TTC549 (cell line): ENCODE data around the gene GRIK2.
"Not testable (repeated sequence)": the region's sequence is repeated elsewhere in the genome, so short reads cannot be mapped to it uniquely, and the experiment has no call there.

ENCODE experiments used
- FAIRE-seq: peaks from 2 replicates; lab custom pipeline; 2012; peaks lifted over from hg19 to GRCh38; lab: Jason Lieb, UNC

Gene GRIK2

GRCh38 chr6:101638865-101639264 lies 245.4 kb downstream of the GRIK2 start:
- not testable (repeated sequence) for FAIRE-seq

DNA sequence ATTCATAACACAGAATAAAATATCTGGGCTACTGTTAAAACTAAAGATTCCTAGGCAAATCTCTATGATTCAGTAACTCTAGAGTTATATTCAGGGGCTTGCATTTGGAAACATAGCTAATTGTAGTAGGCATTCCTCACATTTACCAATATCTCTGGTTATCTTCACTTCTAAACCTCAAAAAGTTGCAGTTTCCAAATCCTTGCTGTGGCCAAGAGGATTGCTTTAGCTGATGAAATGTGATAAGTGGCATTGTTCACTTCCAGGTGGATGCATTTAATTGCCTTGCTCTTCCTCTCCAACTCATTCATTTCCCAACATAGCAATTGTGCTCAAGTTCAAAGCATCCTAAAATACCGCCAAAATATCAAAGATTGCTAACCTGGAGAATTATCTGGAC lies 246.6 kb downstream of the GRIK2 start:
- FAIRE-seq, result no peak

GRCh38 chr6:101645770-101646169 lies 252.3 kb downstream of the GRIK2 start:
- no peak for FAIRE-seq

GRCh38 chr6:101650402-101651100 lies 257.0 kb downstream of the GRIK2 start:
- no peak for FAIRE-seq

DNA sequence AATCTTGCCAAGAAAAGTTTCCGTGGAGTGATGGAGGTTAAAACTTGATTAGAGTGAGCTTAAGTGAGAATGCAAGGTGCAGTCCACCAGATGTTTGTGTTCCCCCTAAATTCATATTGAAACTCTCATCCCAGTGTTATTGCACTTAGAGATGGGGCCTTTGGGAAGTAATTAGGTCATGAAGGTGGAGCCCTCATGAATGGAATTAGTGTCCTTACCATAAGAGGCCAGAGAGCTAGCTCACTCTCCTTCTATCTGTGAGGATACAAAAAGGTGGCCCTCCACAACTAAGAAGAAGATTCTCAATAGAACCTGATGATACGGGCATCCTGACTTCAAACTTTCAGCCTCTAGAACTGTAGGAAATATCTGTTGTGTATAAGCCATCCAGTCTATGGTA lies 258.6 kb downstream of the GRIK2 start:
- FAIRE-seq, result no peak

DNA sequence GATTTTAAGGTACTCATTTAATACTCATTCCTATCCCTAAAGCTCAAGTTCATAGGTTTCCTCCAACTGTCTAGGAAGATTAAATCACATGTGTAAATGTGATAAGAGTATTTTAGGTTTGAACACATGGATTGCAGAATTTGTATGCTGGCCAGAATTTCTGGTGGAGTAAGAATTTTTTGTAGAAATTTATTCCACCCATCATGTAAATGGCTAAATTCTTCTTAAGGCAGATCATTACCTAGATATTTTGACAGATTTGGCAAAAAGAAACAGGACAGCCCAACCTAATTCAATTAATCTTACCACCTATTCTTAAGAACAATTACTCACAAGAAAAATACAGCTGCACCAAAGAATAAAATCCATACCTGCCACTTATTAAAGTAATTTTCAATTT lies 261.6 kb downstream of the GRIK2 start:
- no peak for FAIRE-seq

DNA sequence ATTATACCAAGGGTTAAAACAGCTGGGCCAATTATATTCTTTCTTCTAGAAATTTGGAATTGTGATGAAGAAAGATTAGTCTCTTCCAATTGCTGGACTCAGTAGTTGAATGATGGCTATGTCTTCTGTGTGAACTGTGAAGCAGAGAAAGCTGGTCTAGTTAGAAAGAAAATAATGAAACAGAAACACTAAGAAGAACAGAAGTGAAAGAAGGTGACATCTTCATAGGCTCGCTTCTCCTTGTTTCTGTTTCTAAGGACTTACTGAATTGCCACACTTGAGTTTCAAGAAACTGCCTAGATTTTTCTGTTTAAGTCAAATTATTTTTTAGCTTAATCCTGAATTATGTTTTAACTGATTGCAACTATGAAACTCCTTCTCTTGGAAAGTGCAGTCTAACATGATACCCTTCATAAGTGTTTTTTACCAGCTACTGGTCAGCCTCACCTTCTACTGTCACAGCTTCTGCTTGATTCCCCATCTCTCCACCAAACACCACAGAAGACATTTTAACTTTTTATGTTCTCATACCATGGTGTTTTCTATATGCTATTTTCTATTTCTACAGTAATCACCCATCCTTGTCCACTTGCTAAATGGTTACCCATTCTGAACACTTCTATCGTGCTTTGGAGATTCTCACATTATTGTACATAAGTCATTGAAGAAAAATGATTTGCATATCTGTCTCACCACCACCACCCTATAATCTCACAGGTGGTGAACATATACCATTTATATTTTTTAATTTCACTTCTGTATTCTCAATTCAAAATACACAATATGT lies 268.8 kb downstream of the GRIK2 start:
- FAIRE-seq, result no peak

DNA sequence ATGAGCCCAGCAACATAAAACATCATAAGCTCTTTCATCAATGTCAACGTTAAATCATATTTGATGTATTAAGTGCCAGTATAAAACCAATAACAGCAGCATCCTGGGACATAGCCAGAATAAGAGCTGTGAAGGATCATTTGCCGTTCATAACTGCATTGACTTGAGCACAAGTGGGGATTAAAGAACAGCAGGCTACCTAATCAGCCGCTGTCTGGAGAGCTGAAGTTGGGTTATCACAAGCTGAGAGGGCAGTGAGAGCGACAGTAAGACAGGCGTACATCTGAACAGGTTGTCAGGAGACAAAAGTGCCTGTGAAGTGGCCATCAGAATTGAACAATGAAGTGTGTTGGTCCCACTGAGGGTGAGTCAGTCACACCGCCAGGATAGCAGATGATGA lies 269.6 kb downstream of the GRIK2 start:
- FAIRE-seq, result no peak

GRCh38 chr6:101666256-101666655 lies 272.7 kb downstream of the GRIK2 start:
- FAIRE-seq, result no peak

DNA sequence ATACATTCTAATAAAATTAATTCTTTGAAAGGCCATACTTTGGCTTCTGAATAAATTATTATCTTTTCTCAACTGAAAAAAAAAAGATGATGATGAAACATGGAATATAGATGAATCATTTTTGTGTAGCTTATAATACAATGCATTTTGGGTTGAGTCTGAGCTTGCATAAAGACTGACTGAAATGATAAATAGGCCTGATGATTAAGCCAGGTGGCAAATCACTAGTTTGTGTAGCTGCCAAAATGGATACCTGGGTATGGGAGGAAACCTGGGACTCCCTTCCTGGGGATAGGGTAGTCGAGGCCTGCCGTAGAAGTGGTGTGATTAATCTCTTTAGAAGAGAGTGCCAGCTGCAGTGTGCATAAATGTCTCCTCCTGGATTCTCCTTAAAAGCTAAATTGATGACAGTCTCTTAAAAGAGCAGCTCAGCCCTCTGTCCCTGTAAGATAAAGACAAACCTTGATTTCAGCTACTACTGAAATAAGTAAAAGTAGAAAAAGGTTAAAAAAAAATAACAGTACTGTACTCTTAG lies 275.1 kb downstream of the GRIK2 start:
- FAIRE-seq, result no peak

- FAIRE-seq, result no peak
Measured at GRCh38 chr6:101676187-101676586, 282.7 kb downstream of the GRIK2 start.

GRCh38 chr6:101682937-101683336 lies 289.4 kb downstream of the GRIK2 start:
- no peak for FAIRE-seq

- FAIRE-seq, result no peak
Measured at GRCh38 chr6:101683884-101684283, 290.4 kb downstream of the GRIK2 start.

- FAIRE-seq, result no peak
Measured at GRCh38 chr6:101686653-101687052, 293.1 kb downstream of the GRIK2 start.

- no peak for FAIRE-seq
Measured at GRCh38 chr6:101689156-101689555, 295.6 kb downstream of the GRIK2 start.

- FAIRE-seq, result no peak
Measured at GRCh38 chr6:101689695-101690094, 296.2 kb downstream of the GRIK2 start.

DNA sequence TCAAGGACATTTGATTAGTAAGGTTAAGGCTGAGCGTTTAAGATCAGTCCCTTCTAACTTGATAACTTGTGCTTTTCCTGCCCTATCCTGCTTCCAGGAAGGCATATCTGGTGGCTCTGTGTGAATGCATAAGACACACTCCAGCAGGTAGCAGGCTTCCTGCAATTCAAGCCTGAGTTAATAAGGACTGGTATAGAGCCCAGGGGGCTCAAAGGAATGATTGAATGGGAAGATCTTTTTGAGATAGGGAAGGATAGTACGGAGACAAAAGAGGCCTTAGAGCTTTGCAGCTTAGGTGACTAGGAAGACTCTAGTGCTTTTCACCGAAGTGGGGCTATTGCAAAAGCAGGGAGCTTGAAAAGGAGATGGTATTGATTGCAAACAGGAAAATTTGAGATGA lies 307.1 kb downstream of the GRIK2 start:
- no peak for FAIRE-seq

- FAIRE-seq, result no peak
Measured at GRCh38 chr6:101703311-101703710, 309.8 kb downstream of the GRIK2 start.

DNA sequence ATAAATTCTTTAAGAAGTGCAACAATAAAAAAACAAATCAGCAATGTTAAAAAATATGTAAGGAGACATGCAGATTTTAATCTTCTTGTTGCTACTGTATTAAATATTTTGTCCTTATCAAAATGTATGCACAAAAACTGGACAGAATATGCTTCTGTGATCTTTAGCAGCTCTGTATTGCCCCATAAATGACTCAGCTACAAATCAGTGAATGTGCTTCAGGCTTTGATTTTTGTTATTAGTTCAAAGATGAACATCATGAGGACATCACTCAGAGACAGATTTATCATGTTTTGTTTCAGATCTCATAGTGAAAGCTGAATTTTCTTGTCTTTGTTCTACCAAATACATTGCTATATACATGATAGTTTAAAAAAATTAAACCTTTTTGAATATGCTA lies 312.4 kb downstream of the GRIK2 start:
- no peak for FAIRE-seq

DNA sequence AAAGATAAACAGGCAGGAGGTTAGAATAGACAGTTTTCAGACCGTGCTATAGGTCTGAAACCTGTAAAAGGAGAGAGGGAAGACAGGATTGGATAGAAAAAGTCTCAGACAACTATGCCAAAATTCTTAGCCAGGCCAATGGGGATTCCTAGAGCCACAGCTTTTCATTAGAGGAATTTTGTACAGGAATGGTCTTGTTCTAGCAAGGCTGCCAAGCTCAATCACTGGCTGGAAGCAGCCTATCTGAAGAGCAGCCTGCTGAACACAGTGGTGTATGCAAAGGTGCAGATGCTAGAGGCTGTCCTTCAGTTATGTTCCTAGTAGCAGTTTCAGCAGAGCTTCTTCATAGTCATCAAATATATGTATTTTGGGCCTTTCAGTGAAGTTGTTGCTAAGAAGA lies 313.1 kb downstream of the GRIK2 start:
- FAIRE-seq, result no peak

- no peak for FAIRE-seq
Measured at GRCh38 chr6:101711518-101711917, 318.0 kb downstream of the GRIK2 start.

- FAIRE-seq, result no peak
Measured at GRCh38 chr6:101716387-101716786, 322.9 kb downstream of the GRIK2 start.

- no peak for FAIRE-seq
Measured at GRCh38 chr6:101716810-101717209, 323.3 kb downstream of the GRIK2 start.

- no peak for FAIRE-seq
Measured at GRCh38 chr6:101719521-101719920, 326.0 kb downstream of the GRIK2 start.
